Transverse colon (tissue), 4 donors: ENCODE results near the gene PAN3.

Experiments used
- CTCF ChIP-seq, 5 experiments: fragments of 200-600 bp in 3 of 5; fragments of 450-650 bp in 2 of 5; sonication (generic) in 3 of 5; IDR thresholded peaks; 1 replicate in 2 of 5; 2 replicates in 3 of 5; pipeline ENCODE4 v1.5.1; 2016 to 2017; ENCODE audit warnings: antibody characterized with exemption in 5 of 5, inconsistent platforms in 3 of 5, mild to moderate bottlenecking in 2 of 5, moderate library complexity in 1 of 5
- EP300 ChIP-seq: sonication (generic); formaldehyde crosslinking; IDR thresholded peaks from one replicate; pipeline ENCODE4 v1.6.1; 2017; ENCODE audit warnings: antibody characterized with exemption, low read depth
- POLR2A ChIP-seq: fragments of 450-650 bp; IDR thresholded peaks from one replicate; pipeline ENCODE4 v1.6.1; 2016; ENCODE audit warnings: antibody characterized with exemption, mild to moderate bottlenecking, moderate library complexity
- POLR2AphosphoS5 ChIP-seq, 3 donors: sonication (generic); formaldehyde crosslinking; IDR thresholded peaks; one replicate each; pipeline ENCODE4 v1.6.1; 2016; ENCODE audit warnings: antibody characterized with exemption in 3 of 3

DNA sequence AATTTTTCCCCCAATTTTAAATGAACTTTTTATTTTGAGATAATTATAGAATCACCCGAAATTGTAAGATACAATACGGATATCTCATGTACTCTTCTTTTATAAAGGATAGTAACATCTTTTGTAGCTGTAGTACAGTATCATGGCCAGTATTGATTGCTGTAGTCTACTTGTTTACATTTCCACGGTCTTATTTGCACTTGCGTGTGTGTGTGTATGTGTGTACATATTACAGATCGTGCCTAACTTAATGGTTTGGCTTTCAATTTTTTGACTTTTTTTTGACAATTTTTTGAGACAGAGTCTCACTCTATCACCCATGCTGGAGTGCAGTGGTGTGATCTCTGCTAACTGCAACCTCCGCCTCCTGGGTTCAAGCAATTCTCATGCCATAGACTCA, 6.7 kb downstream of the PAN3 start:
- TF ChIP-seq CTCF (IDR thresholded peaks at IDR 0.05) (no peak), POLR2A (no peak), POLR2AphosphoS5 (IDR thresholded peaks at IDR 0.05) (no peak), EP300 (no peak)
